ENCODE data around the gene EXOC7. TPM values are rescaled to one million over a fixed set of nuclear protein-coding genes. Genes with fewer than 3 reads are reported as not detected.

The EXOC7 gene
- total RNA-seq, 1 donor from 2014 or later, result 102 TPM

DNA sequence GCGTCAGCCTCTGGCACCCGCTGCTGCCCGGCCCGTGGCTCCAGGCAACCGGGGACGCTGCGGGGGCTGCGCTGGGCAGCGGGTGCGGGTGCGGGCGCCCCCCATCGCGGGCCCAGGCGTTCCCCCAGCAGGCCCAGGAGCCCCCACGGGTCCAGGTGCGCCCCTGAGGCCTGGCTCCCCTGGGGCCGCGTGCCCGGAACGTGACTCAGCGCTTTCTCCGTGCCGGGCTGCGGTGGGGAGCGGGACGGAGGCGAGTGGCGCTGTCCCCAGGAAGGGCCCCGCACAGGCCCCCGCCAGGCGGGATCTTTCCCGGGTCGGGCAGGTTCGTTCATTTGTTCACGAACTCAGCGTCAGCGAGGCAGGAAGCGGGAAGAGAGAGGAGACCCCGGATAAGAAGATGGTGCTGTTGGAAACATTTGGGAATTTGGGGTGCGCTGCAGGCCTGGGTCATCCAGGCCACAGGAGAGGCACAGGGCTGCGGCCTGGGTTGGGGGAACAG, 18.4 kb upstream of the EXOC7 start:
- peak; percentile 28 for DNase-seq

DNA sequence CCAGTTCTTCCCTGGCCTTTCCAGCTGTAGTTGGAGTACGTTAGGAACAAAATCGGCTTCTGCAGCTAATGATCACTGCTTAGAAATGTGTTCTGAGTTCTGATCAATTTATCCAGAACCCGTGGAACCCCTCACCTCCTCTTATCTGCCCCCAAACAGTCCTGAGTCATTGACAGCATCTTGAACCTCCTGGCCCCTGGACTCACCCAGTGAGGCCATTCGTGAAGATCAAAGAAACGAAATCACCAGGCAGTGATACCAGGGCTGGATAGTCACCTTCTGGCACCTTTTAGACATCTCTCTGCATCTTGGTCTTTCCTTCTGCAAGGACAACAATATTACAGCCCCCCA, 17.0 kb upstream of the EXOC7 start:
- DNase-seq, result no peak

DNA sequence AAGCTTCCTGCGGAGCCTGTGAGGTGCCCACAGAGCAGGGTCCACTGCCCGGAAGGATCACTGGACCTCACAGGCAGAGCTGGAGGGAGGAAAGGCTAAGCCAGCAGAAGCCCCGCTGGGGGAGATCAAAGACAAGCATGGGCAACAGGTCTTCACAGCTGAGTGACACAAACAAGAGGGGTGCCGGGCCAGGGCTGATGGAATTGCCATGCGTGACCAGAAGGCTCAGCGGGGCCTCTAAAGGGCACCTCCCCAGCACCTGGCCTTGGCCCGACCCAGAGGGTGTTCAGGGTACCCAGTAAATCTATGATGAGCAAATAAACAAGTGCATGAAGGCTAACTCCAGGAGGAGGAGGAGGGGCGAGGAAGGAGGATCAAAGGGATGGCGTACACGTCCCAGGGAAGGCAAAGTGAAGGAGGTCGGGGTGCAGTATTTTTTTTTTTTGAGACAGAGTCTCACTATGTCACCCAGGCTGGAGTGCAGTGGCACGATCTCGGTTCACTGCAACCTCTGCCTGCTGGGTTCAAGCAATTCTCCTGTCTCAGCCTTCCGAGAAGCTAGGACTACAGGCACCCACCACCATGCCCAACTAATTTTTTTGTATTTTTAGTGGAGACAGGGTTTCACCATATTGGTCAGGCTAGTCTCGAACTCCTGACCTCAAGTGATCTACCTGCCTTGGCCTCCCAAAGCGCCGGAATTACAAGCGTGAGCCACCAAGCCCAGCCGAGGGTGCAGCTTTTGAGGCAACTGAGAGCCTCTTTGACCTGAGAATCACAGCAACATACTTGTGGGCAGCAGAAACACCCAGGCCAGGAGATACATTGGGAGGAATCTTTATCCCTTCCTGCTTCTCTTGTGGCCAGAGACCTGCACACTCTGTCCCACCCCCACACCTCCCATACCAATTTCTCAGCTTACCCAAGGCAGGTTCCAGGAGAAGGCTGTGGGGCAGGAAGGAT, 16.1 kb upstream of the EXOC7 start:
- no peak for DNase-seq

DNA sequence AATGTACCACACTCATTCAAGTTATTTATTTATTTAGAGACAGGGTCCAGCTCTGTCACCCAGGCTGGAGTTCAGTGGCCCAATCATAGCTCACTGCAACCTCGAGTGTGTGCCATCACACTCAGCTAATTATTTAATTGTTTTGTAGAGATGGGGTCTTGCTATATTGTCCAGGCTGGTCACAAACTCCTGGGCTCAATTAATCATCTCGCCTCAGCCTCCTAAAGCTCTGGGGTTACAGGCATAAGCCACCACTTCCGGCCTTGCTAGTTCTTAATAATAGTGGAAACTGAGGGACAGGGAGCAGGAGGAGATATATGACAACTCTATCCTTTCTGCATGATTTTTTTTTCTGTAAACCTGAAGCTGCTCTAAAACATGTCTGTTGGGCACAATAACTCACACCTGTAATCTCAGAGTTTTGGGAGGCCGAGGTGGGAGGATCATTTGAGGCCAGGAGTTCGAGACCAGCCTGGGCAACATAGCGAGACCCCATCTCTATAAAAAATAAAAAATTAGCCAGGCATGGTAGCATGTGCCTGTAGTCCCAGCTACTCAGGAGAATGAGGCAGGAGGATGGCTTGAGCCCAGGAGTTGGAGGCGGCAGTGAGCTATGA, 11.7 kb upstream of the EXOC7 start:
- no peak for DNase-seq

DNA sequence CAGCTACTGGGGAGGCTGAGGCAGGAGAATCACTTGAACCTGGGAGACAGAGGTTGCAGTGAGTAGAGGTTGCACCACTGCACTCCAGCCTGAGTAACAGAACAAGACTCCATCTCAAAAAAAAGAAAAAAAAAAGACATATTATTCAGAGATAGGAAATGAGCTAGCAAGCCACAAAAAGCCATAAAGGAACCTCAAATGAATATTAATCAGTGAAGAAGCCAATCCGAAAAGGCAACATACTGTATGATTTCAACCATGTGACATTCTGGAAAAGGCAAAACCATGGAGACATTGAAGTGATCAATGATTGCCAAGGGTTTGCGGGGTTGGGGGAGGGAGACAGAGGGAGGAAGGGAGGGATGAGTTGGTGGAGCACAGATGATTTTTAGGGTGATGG, 8.4 kb upstream of the EXOC7 start:
- DNase-seq, result no peak

DNA sequence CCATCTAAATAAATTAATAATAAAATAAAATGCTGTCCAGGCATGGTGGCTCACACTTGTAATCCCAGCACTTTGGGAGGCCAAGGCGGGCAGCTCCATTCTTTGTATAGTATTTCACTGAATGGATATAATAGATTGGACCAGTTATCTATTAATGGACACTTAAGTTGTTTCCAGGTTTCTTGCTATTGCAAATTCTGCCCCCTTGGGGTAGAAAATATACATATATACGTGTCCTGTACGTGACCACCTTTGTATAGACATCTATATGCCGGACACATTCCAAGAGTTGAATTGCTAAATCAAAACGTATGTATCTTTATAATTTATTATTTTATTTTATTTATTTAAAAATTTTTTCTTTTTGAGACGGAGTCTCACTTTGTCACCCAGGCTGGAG, 3.9 kb upstream of the EXOC7 start:
- DNase-seq, result peak; percentile 48

DNA sequence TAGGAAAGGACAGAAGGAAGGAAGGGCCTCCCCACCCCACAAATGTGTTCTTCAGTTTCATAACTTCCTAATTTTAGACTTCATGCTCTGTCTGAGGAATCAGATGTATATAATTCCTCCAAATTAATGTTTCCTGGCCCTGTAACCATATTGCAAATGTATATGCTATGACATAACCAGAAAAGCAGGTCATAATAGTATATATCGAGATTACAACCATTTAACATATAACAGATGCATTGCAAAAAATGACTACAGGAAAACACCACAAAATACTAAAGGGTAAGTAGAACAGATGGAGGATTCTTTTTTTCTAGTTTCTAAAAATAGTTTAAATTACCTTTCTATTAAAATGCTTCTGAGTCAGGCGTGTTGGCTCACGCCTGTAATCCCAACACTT, 3.1 kb upstream of the EXOC7 start:
- no peak for DNase-seq

DNA sequence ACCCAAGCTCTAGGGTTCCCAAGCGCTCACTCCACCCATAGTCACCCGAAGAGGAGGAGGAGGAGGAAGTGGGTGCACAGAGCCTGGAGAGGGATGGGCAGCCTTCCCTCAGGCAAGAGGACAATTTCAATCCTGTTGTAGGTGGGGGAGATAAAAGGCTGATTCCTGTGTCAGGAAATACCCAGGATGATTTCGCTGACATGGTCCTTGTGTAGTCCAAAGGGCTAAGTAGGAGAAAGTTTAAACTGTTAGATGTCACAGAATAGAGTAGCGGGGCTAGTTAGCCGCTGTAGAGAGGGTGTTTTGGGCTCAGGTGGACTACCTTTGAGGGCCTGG, 1.3 kb upstream of the EXOC7 start:
- DNase-seq, result no peak

DNA sequence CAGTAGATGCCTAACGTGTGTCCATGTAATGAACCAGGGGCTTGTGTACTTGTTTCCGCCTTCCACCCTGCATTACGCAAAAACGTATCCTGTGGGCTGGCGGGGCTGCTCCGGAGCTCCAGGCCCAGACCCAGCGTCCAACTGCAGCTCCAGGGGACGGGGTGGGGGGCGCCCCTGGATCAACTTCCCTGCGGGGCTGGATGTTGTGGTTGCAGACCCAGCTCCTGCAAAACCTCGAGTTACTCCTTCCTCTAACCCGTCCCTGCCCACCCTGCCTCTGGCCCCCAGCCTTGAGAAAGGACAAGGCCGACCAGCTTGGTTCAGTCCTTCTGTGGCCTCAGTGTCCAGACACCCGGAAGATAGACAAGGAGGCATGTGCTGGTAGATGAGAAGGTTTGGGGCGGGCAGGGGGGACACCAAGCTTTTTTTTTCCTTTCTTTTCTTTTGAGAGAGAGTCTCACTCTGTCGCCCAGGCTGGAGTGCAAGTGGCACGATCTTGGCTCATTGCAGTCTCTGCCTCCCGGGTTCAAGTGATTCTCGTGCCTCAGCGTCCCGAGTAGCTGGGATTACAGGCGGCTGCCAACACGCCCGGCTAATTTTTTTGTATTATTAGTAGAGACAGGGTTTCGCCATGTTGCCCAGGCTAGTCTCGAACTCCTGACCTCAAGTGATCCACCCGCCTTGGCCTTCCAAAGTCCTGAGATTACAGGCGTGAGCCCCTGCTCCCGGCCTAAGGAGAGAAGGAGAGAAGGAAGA, 731 bp upstream of the EXOC7 start:
- DNase-seq, result no peak

DNA sequence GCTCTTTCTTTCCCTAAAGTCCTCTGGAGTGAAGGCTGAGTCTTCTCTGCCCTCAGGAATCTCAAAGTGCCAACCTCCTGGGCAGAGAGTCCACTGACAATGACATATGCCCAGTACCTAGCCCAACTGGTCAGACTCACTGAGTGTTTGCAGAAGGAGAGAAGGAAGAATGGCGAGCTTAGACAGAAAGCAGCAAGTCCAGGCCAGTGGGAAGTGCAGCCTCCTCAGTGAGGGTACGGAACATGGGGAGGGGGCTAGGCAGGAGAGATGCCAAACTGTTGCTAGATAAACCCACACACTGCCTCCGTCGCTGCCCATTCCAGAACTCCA, 678 bp downstream of the EXOC7 start:
- no peak for DNase-seq

DNA sequence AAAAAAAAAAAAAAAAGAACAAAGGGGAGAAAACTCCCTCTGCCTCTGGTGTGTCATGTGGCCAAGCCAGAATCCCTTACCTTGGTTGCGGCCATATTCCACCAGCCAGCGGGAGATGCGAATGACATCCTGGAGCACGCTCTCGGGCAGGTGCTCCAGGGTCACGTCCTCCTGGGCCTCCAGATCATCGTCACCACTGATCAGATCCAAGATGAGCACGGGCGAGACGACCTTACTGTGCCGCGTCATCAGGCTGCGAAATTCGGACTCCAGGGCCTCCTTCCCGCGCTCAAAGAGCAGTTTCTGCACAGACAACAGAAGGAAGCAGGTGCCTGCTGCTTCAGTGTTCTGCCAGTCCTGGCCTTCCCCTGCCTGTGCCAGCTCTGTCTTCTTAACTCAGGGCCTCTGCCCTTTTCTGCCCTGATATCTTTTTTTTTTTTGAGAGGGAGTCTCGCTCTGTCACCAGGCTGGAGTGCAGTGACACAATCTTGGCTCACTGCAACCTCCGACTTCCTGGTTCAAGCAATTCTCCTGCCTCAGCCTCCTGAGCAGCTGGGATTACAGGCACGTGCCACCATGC, 5.8 kb downstream of the EXOC7 start:
- no peak for DNase-seq

DNA sequence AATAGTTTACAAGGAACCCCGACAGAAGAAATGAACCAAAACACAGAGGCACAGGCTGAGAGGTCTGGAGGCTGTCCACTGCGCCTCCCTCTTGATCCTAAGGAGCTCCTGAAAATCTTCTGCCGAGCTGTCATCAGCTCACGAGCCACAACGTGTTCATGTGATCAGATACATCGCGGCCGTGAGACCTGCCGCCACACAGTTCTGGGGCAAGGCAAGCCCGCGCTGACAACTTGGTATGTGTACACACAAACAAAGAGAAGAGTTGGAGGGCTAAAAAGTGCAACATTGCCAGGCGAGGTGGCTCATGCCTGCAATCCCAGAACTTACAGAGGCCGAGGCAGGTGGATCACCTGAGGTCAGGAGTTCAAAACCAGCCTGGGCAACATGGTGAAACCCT, 7.6 kb downstream of the EXOC7 start:
- no peak for DNase-seq

DNA sequence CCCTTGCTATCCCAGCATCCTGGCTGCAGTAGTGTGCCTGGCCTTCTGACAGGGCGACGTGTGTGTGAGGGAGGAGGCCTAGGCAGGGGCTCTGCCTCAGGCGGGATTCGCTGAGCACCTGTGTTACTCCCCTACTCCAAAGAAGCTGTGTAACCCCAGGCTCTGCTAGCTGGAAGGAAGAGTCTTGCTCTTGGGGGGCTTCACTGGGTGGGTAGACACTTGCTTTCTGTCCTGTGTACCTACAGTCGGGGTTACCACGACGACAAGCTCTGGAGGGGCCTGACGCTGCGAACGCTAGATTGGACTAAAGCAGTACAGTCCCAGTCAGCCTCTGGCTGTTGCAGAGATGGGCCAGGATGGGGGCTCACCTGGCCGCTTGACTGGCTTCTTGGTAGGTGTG, 9.5 kb downstream of the EXOC7 start:
- no peak for DNase-seq

DNA sequence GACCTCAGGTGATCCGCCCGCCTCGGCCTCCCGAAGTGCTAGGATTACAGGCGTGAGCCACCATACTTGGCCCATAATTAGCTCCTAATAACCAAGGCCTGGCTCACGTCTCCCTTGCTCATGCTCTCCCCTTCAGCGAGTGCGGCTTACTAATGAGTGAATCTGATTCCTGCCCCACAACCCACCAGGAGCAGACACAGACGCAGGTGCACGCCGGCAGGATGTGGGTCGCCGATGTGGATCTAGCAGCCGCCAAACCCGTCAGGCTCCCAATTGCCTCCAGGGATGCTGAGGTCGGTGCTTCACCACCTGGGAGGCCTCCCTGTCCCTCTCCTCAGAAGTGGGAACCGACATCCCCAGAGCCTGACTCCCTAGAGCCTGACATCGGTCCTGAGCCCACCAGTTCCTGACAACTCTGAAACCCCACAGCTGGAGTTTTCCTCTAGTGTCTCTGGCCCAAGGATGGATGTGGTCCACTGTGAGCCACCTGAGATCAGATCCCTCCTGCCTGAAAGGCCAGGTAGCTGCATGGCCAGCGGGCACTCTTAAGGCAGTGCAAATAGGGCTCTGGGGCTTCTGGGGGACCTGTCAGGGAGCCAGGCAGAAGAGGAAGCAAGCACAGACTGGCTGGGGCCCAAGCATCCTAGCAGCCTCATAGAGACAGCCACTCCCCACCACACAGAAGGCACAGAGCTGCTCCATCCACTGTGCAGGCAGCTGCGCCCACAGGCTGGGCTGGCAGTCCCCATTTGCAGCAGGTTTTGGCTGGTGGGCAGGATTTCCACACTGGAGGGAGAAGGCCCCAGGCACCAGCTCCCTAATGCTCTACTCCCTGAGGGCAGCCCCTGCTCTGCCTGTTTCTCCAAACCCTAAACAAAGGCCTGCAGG, 10.8 kb downstream of the EXOC7 start:
- no peak for DNase-seq

DNA sequence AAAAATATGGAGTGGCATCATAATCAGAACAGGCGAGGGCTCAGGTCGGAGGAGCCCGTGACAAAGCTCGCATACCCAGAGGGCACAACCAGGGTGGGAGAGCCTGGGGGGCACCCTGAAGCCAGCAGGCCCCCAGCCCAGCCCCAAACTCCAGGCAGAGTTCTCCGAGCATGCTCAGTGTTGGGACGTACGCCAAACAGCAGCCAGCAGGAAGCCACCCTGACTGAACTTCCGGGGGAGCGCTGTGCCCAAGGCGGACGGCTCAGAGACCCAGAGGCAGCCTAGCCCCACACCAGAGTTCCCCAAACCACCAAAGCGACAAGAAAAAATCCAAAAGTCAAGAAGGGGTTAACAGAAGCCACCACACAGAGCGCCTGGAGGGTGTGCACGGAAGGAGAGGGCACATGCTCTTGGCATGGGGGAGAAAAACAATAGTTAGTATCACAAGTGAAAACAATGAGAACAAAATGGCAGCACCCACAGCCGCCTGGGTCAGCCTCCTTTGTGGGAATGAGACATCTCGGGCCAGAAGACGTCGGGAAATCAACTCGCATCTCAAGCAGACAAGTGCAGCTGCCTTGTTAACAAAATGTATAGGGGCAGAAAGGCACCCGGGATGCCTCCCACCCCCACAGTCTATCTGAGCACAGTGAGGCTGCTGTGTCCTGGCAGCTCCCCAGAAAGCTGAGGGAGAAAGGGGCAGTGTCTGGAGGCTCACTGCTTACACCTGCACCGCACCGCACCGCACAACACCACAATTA, 11.9 kb downstream of the EXOC7 start:
- peak; percentile 46 for DNase-seq

DNA sequence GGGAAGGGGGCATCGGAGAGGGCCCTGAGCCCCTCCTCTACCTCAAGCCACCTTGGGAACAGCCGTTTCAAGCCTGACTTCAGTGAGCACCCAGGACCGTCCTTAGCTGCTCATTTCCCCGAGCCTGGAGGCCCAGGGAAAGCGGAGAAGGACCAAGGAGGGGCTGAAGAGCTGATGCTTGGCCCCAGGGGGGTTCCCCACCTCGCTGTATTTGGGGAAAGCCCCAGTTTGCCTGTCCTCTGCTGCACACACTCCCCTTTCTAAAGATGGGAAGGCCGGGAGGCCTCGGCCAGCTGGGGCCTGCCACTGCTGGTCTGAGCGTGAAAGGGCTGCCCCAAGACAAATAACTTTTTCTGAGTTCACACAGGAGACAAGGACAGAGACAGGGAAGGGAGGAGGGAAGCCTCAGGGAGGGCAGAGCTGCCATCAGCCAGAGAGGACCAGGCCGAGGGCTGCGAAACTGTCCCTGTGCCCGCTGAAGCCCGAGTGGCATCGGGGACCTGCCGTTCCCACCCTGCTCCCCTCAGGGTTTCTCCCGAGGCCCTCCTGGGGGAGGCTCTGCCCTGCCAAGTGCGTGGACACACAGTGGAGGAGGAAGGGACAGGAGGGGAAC, 13.0 kb downstream of the EXOC7 start:
- DNase-seq, result no peak

DNA sequence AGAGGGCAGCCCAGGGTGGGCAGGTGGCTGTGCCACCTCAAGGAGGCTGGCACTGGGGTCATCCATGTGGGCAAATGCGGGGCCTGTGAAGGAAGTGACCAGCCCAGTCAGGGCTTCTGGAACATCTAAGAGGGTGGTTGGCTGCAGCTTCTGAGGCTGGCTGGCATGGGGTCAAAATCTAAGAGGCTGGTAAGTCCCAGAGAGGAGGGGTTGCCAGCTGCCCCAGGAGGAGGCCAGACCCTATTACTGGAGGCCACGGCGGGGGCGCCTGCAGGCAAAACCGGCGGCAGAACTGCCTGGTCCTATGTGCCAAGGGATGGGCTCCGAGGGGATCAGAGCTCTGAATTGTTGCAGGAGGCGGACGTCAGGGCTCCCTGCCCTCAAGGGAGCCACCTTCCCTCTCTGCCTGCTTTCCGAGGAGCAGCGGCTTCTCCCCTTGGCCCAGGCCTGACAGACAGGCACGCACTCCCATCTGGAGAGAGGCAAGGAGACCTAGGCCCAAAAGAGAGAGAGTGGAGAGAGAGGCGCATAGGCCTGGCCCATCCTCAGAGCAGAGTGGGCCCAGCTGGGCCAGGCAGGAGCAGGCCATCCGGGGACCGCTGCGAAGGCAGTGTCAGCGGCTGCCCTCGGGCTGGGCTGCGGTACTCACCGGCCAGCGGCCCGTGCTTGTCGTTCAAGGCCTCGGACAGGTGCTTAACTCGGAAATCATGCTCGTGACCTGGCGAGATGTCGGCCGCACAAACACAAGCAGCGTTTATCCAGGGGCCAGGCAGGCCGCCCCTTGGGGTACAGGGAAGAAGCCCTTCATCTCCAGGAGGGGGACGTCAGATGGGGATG, 13.7 kb downstream of the EXOC7 start:
- no peak for DNase-seq

DNA sequence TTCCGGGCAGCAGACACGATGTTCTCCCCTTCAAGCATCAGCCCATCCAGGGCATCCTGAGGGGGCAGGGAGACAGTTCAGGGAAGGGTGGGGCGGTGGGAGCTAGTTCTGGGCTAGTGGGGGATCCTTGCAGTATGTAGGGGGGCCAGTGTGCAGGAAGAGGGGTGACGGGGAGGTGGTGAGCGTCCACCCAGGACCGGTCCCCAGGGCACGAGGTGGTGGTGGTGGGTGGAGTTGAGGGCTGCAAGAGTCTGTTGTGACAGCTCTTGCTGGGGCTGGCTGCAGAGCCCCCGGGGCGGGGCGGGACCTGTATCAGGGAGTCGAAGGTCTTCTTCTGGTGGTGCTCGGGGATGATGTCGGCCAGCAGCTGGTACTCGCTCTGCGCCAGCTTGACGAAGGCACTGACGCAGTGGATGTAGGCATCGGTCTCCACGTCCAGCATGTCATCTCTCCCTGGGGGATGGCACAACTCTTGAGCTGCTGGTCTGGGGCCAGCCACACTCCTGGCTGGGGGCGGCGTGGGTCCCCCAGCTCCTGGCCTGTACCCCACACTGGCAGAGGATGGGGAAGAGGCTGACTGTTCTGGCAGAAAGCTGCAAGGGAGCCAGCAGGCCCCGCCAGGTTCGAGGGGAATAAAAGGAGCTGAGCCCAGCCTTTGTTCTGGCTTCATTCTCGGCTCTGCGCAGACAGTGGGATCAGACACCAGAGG, 14.6 kb downstream of the EXOC7 start:
- no peak for DNase-seq

Measured in dermis blood vessel endothelial cell (primary cell).